Gastroesophageal sphincter (tissue), 3 donors: ENCODE results near the gene CCDC97.

Experiments
- CTCF ChIP-seq, 4 experiments: fragments of 200-600 bp in 2 of 4; fragments of 450-650 bp in 2 of 4; sonication (generic) in 1 of 4; IDR thresholded peaks; one replicate each; pipeline ENCODE4 v1.5.1; 2017 to 2019; ENCODE audit warnings: antibody characterized with exemption in 4 of 4, mild to moderate bottlenecking in 2 of 4, moderate library complexity in 2 of 4
- POLR2AphosphoS5 ChIP-seq: sonication (generic); formaldehyde crosslinking; IDR thresholded peaks from one replicate; pipeline ENCODE4 v1.6.1; 2017; ENCODE audit warnings: antibody characterized with exemption

GRCh38 chr19:41335467-41335866, 25.5 kb downstream of the CCDC97 start:
- TF ChIP-seq POLR2AphosphoS5 (no peak), CTCF (IDR thresholded peaks at IDR 0.05) (no peak)
